H1 (cell line): Measurements from ENCODE around the gene NECTIN1. TPM values are rescaled to one million over a fixed set of nuclear protein-coding genes. Genes with fewer than 3 reads are reported as not detected.

Experiments
- CTCF ChIA-PET: fragments of 300-600 bp; sonication (Branson Sonifier 250); formaldehyde crosslinking; loops from one replicate; lab custom pipeline; 2021; ENCODE audit not compliant: partially characterized antibody; lab: Charles Lee
- POLR2A ChIA-PET: fragments of 300-600 bp; sonication (Branson Sonifier 250); formaldehyde crosslinking; loops from one replicate; lab custom pipeline; 2021; ENCODE audit warnings: inconsistent platforms; ENCODE audit not compliant: partially characterized antibody; lab: Charles Lee
- DNase-seq, 2 experiments: peaks; one replicate each; pipeline versions ENCODE4 v3.0.0 to v3.0.0-alpha.2; 2010 to 2022; ENCODE audit warnings: low spot score in 2 of 2, low read depth in 1 of 2, mixed read lengths in 1 of 2
- FAIRE-seq: peaks from 2 replicates; lab custom pipeline; 2011; peaks lifted over from hg19 to GRCh38; lab: Jason Lieb, UNC
- H2AFZ ChIP-seq: 2 replicates; pipeline ENCODE4 v1.8.1; 2012; ENCODE audit warnings: low read length, inconsistent platforms
- H2AK5ac ChIP-seq: 2 replicates; pipeline ENCODE4 v1.6.1; 2013; ENCODE audit warnings: low read depth, low read length
- H2BK120ac ChIP-seq: replicated peaks from 2 replicates; pipeline ENCODE3; 2013; ENCODE audit warnings: low read depth, low read length, inconsistent platforms
- H2BK12ac ChIP-seq: 2 replicates; pipeline ENCODE4 v1.6.1; 2013; ENCODE audit warnings: low read depth, low read length
- H2BK15ac ChIP-seq: 2 replicates; pipeline ENCODE4 v1.6.1; 2013; ENCODE audit warnings: low read length
- H2BK20ac ChIP-seq: 2 replicates; pipeline ENCODE4 v1.6.1; 2013; ENCODE audit warnings: low read length
- H2BK5ac ChIP-seq: 2 replicates; pipeline ENCODE4 v1.6.1; 2013; ENCODE audit warnings: low read depth, low read length
- H3K14ac ChIP-seq: 2 replicates; pipeline ENCODE4 v1.6.1; 2013; ENCODE audit warnings: inconsistent platforms; ENCODE audit not compliant: insufficient read length
- H3K18ac ChIP-seq: 2 replicates; pipeline ENCODE4 v1.6.1; 2013; ENCODE audit warnings: low read length; ENCODE audit errors: extremely low read depth
- H3K23ac ChIP-seq: 2 replicates; pipeline ENCODE4 v1.6.1; 2013; ENCODE audit warnings: inconsistent platforms; ENCODE audit not compliant: insufficient read length
- H3K23me2 ChIP-seq: 2 replicates; pipeline ENCODE4 v1.6.1; 2013; ENCODE audit warnings: low read depth, low read length
- H3K27ac ChIP-seq: 2 replicates; pipeline ENCODE4 v1.6.1; 2011; ENCODE audit warnings: low read depth, low read length, inconsistent platforms
- H3K27me3 ChIP-seq, 4 experiments: replicated peaks in 1 of 4; 1 replicate in 1 of 4; 2 replicates in 3 of 4; pipeline versions ENCODE4 v1.6.1 to v1.8.1; 2011 to 2013; ENCODE audit warnings: low read length in 3 of 4, mild to moderate bottlenecking in 3 of 4, inconsistent platforms in 2 of 4, mixed read lengths in 2 of 4, moderate library complexity in 1 of 4; ENCODE audit not compliant: control insufficient read depth in 3 of 4, insufficient read depth in 3 of 4; ENCODE audit errors: extremely low read depth in 1 of 4
- H3K36me3 ChIP-seq, 4 experiments: 2 replicates each; pipeline versions ENCODE4 v1.6.1 to v1.8.1; 2011 to 2013; ENCODE audit warnings: mild to moderate bottlenecking in 4 of 4, low read length in 3 of 4, moderate library complexity in 2 of 4, control low read depth in 1 of 4, inconsistent platforms in 1 of 4; ENCODE audit not compliant: insufficient read depth in 4 of 4, control insufficient read depth in 2 of 4
- H3K4ac ChIP-seq: replicated peaks from 2 replicates; pipeline ENCODE3; 2013; ENCODE audit warnings: low read length, low read depth, mixed read lengths, inconsistent platforms; ENCODE audit not compliant: insufficient read length
- H3K4me1 ChIP-seq, 4 experiments: replicated peaks in 1 of 4; 1 replicate in 1 of 4; 2 replicates in 3 of 4; pipeline versions ENCODE4 v1.6.1 to v1.8.1; 2011 to 2013; ENCODE audit warnings: low read length in 3 of 4, inconsistent platforms in 2 of 4, mixed read lengths in 1 of 4; ENCODE audit not compliant: insufficient read depth in 4 of 4, control insufficient read depth in 3 of 4
- H3K4me2 ChIP-seq, 2 experiments: 2 replicates each; pipeline versions ENCODE4 v1.6.1 to v1.8.1; 2011 to 2013; ENCODE audit warnings: low read depth in 2 of 2, low read length in 2 of 2, control low read depth in 1 of 2, inconsistent platforms in 1 of 2, mild to moderate bottlenecking in 1 of 2; ENCODE audit not compliant: insufficient read depth in 1 of 2
- H3K4me3 ChIP-seq, 4 experiments: fragments of 200-600, 300-600 bp in 1 of 4; sonication (generic), shearing (Covaris generic), sonication (Bioruptor Twin) in 1 of 4; 2 replicates each; pipeline versions ENCODE4 v1.5.1 to v1.8.1; 2011 to 2016; ENCODE audit warnings: low read length in 4 of 4, low read depth in 3 of 4, control low read depth in 2 of 4, inconsistent platforms in 2 of 4, mild to moderate bottlenecking in 2 of 4, mixed read lengths in 1 of 4, moderate library complexity in 1 of 4; ENCODE audit not compliant: insufficient read depth in 2 of 4; ENCODE audit errors: extremely low read depth in 1 of 4
- H3K56ac ChIP-seq: replicated peaks from 2 replicates; pipeline ENCODE3; 2013; ENCODE audit warnings: low read depth, mild to moderate bottlenecking, mixed read lengths, low read length, inconsistent platforms; ENCODE audit not compliant: insufficient read length
- H3K79me1 ChIP-seq: 2 replicates; pipeline ENCODE4 v1.6.1; 2013; ENCODE audit warnings: low read depth, low read length, control low read depth
- H3K79me2 ChIP-seq, 2 experiments: 2 replicates each; pipeline versions ENCODE4 v1.6.1 to v1.8.1; 2012 to 2013; ENCODE audit warnings: low read length in 2 of 2, mild to moderate bottlenecking in 2 of 2, inconsistent platforms in 1 of 2; ENCODE audit not compliant: insufficient read depth in 2 of 2, control insufficient read depth in 1 of 2
- H3K9ac ChIP-seq, 4 experiments: replicated peaks in 1 of 4; 1 replicate in 1 of 4; 2 replicates in 3 of 4; pipeline versions ENCODE4 v1.6.1 to v1.8.1; 2011 to 2013; ENCODE audit warnings: low read depth in 3 of 4, low read length in 3 of 4, control low read depth in 2 of 4, mild to moderate bottlenecking in 2 of 4, moderate library complexity in 2 of 4, inconsistent platforms in 1 of 4; ENCODE audit errors: extremely low read depth in 1 of 4
- H3K9me3 ChIP-seq, 2 experiments: 2 replicates each; pipeline versions ENCODE4 v1.6.1 to v1.8.1; 2012 to 2013; ENCODE audit warnings: mild to moderate bottlenecking in 2 of 2, moderate library complexity in 2 of 2, control low read depth in 1 of 2, inconsistent platforms in 1 of 2, low read depth in 1 of 2, low read length in 1 of 2, mixed read lengths in 1 of 2; ENCODE audit not compliant: insufficient read depth in 2 of 2
- H4K20me1 ChIP-seq, 2 experiments: replicated peaks in 1 of 2; 2 replicates each; pipeline versions ENCODE3 to v1.8.1; 2011 to 2013; ENCODE audit warnings: inconsistent platforms in 2 of 2, low read length in 2 of 2, mild to moderate bottlenecking in 1 of 2; ENCODE audit not compliant: insufficient read depth in 2 of 2, control insufficient read depth in 1 of 2
- H4K5ac ChIP-seq: 2 replicates; pipeline ENCODE4 v1.6.1; 2013; ENCODE audit warnings: low read length, low read depth, mixed read lengths, inconsistent platforms; ENCODE audit not compliant: insufficient read length
- H4K8ac ChIP-seq: 2 replicates; pipeline ENCODE4 v1.8.0; 2013; ENCODE audit warnings: mild to moderate bottlenecking, moderate library complexity, low read length, inconsistent platforms; ENCODE audit not compliant: insufficient read depth; ENCODE audit errors: extremely low read depth
- H4K91ac ChIP-seq: replicated peaks from 2 replicates; pipeline ENCODE3; 2013; ENCODE audit warnings: low read length, mixed read lengths, inconsistent platforms; ENCODE audit not compliant: insufficient read length
- BRCA1 ChIP-seq: IDR thresholded peaks from 2 replicates; pipeline ENCODE4 v1.6.1; 2012; ENCODE audit warnings: low read depth, low read length, improper control_type of control experiment
- CTBP2 ChIP-seq: IDR thresholded peaks from 2 replicates; pipeline ENCODE4 v1.7.0; 2011; ENCODE audit warnings: borderline replicate concordance, mild to moderate bottlenecking, moderate library complexity, mixed read lengths, low read length; ENCODE audit not compliant: insufficient read depth, insufficient read length
- CTCF ChIP-seq, 3 experiments: IDR thresholded peaks; 1 replicate in 2 of 3; 2 replicates in 1 of 3; pipeline versions ENCODE4 v1.5.1 to v1.6.1; 2011; ENCODE audit warnings: low read length in 3 of 3, mild to moderate bottlenecking in 3 of 3, inconsistent platforms in 2 of 3, low read depth in 1 of 3, moderate library complexity in 1 of 3; ENCODE audit not compliant: insufficient read depth in 1 of 3; ENCODE audit errors: control extremely low read depth in 1 of 3
- EZH2 ChIP-seq: fragments of 200-600 bp; sonication (generic); IDR thresholded peaks from 2 replicates; pipeline ENCODE4 v1.7.1; 2012; ENCODE audit warnings: low read depth, mild to moderate bottlenecking, moderate library complexity, low read length, inconsistent platforms; ENCODE audit not compliant: severe bottlenecking
- NRF1 ChIP-seq: IDR thresholded peaks from 2 replicates; pipeline ENCODE4 v1.6.1; 2011; ENCODE audit warnings: mild to moderate bottlenecking, low read depth, low read length, improper control_type of control experiment
- RAD21 ChIP-seq, 2 experiments: IDR thresholded peaks in 1 of 2; conservative IDR thresholded peaks in 1 of 2; 2 replicates each; pipeline ENCODE4 v1.6.1; 2011; ENCODE audit warnings: low read depth in 2 of 2, low read length in 2 of 2, improper control_type of control experiment in 1 of 2, inconsistent platforms in 1 of 2, mild to moderate bottlenecking in 1 of 2, moderate library complexity in 1 of 2
- RXRA ChIP-seq: IDR thresholded peaks from 2 replicates; pipeline ENCODE4 v1.6.1; 2011; ENCODE audit warnings: low read depth, mild to moderate bottlenecking, low read length, moderate library complexity; ENCODE audit not compliant: insufficient read depth
- SP2 ChIP-seq: IDR thresholded peaks from 2 replicates; pipeline ENCODE4 v1.6.1; 2012; ENCODE audit warnings: mild to moderate bottlenecking, low read length, inconsistent platforms
- TEAD4 ChIP-seq: IDR thresholded peaks from 2 replicates; pipeline ENCODE4 v1.6.1; 2012; ENCODE audit warnings: low read depth, low read length, inconsistent platforms, mixed read lengths
- WGBS, 2 experiments: shearing (Covaris generic) in 1 of 2; methylation state at CpG; one replicate each; pipeline versions ENCODE4 v1.1.6 to v1.1.7; 2013 to 2015; ENCODE audit warnings: low lambda C conversion rate in 2 of 2, mixed read lengths in 2 of 2, inconsistent platforms in 1 of 2, low coverage in 1 of 2, missing lambda C conversion rate in 1 of 2; ENCODE audit not compliant: insufficient replicate concordance in 2 of 2, insufficient coverage in 1 of 2, insufficient read length in 1 of 2; ENCODE audit errors: extremely low coverage in 1 of 2, missing lambda C conversion rate in 1 of 2; 5-methylcytosine and 5-hydroxymethylcytosine counted together
- polyA plus RNA-seq, 7 experiments: library from polyadenylated mRNA; depleted of rRNA in 3 of 7; stranded (reverse) in 5 of 7; unstranded in 2 of 7; fragments of >200 nt in 5 of 7; fragments of 200-250 nt in 2 of 7; gene quantifications; 1 replicate in 5 of 7; 2 replicates in 1 of 7; 4 replicates in 1 of 7; pipeline versions ENCODE4 v1.2.1 to v1.2.3, GENCODE V29; 2011 to 2013; ENCODE audit warnings: missing spikeins in 2 of 7, mixed read lengths in 2 of 7
- total RNA-seq: library from RNA; stranded (reverse); fragmentation: NEBNext Ultra II Directional; extraction: Animal tissue kit (Norgen Biotek cat#: 25700); gene quantifications from 2 replicates; pipeline ENCODE4 v1.2.1, GENCODE V29; 2021

Gene NECTIN1
- total and polyA plus RNA-seq, 2 of the 8 experiments (the other 6 are each of a cell fraction or from before 2014, with no cell fraction given) = 43.2 to 97.7 TPM

GRCh38 chr11:119641983-119642745 is 86.8 kb downstream of the NECTIN1 start:
- H3K14ac ChIP-seq = no peak overlapping the region
- no peaks in the 10 kb centered on the region; a peak in 1 of 7 replicates for H3K27me3 ChIP-seq
- peak overlapping the region; percentile 71 for H4K91ac ChIP-seq
- no peak overlapping the region for H3K18ac ChIP-seq
- no peak overlapping the region for H2AK5ac ChIP-seq
- no peak overlapping the region for H3K23ac ChIP-seq
- no peaks in the 10 kb centered on the region for H3K79me2 ChIP-seq
- CTCF ChIA-PET = interaction anchor here (0.6 to 19.1 kb wide), 66 partner anchors 8 to 1086 kb away, joined by 3 to 245 read pairs (median 4); no protein-coding TSS in a partner anchor
- no peak overlapping the region for H2BK5ac ChIP-seq
- no peak overlapping the region for H3K27ac ChIP-seq
- DNase-seq (no peak), FAIRE-seq (peak; percentile 32)
- H3K9me3 ChIP-seq = no peaks in the 10 kb centered on the region
- H3K4me2 ChIP-seq = no peak overlapping the region
- no peak overlapping the region for H3K56ac ChIP-seq
- H2BK20ac ChIP-seq = no peak overlapping the region
- H3K9ac ChIP-seq = no peak overlapping the region
- no peaks in the 10 kb centered on the region for H4K20me1 ChIP-seq
- H3K4me1 ChIP-seq = peaks cover 0 to 4% (median 0%) of the 10 kb centered on the region in 4 experiments; a peak in 2 of 7 replicates
- H4K5ac ChIP-seq = no peak overlapping the region
- H3K36me3 ChIP-seq = no peaks in the 10 kb centered on the region
- H2BK120ac ChIP-seq = no peak overlapping the region
- no peak overlapping the region for H2AFZ ChIP-seq
- H3K4ac ChIP-seq = no peak overlapping the region
- 77% methylated on average over 10 of the region's 12 CpGs; no CpG with 5 or more reads in 1 of the 2 experiments for WGBS, 2 experiments
- no peak overlapping the region for H2BK15ac ChIP-seq
- H3K23me2 ChIP-seq = no peaks in the 10 kb centered on the region
- no peaks in the 10 kb centered on the region for H3K79me1 ChIP-seq
- no peak overlapping the region for H4K8ac ChIP-seq
- H3K4me3 ChIP-seq = no peak overlapping the region
- POLR2A ChIA-PET = interaction anchor here (1.3 kb wide), 1 partner anchor 159 kb away, joined by 3 read pairs; no protein-coding TSS in a partner anchor
- no peak overlapping the region for H2BK12ac ChIP-seq
- TF ChIP-seq NRF1 (no peak), CTBP2 (no peak), BRCA1 (no peak), EZH2 (no peak), RXRA (no peak), CTCF (IDR thresholded peaks at IDR 0.05; ENCODE audit: control extremely low read depth in 1 of 3, insufficient read depth in 1 of 3, low read depth in 1 of 3, low read length in 3 of 3) (peak; percentile 73 to 83 (median 75)), SP2 (no peak), RAD21 (IDR thresholded peaks at IDR 0.05 in 1 of 2, conservative IDR thresholded peaks at IDR 0.05 in 1 of 2; ENCODE audit: low read depth in 2 of 2, low read length in 2 of 2) (peak; percentile 68 to 82), TEAD4 (no peak)
